Mammary epithelial cell (primary cell): Measurements from ENCODE around the gene NUDT3.

Experiments used
- CTCF ChIP-seq, 2 donors: IDR thresholded peaks in 1 of 2; conservative IDR thresholded peaks in 1 of 2; 2 replicates each; pipeline ENCODE4 v1.5.1; 2011 to 2012; ENCODE audit warnings: inconsistent platforms in 2 of 2, low read length in 2 of 2, mild to moderate bottlenecking in 2 of 2, control low read depth in 1 of 2, low read depth in 1 of 2; ENCODE audit not compliant: insufficient read depth in 1 of 2; ENCODE audit errors: extremely low read depth in 1 of 2
- EZH2 ChIP-seq: IDR thresholded peaks from 2 replicates; pipeline ENCODE4 v1.6.1; 2012; ENCODE audit warnings: low read length, inconsistent platforms, borderline replicate concordance

GRCh38 chr6:34280216-34280615, 112.3 kb downstream of the NUDT3 start:
- TF ChIP-seq CTCF (conservative IDR thresholded peaks at IDR 0.05 in 1 of 2, IDR thresholded peaks at IDR 0.05 in 1 of 2; ENCODE audit: extremely low read depth in 1 of 2, insufficient read depth in 1 of 2, low read depth in 1 of 2, low read length in 2 of 2) (no peak), EZH2 (no peak)
